Measurements from ENCODE around the gene HOXD1. TPM values are rescaled to one million over a fixed set of nuclear protein-coding genes. Genes with fewer than 3 reads are reported as not detected.

HOXD1 gene
- total RNA-seq (under 1 TPM in 4 of 9 donors, not detected in 5; 0.16 to 0.51 (median 0.24) TPM), polyA plus RNA-seq (under 1 TPM in 1 of 2 donors, not detected in 1; 0.08 TPM)
- long read RNA-seq, donor 1 = 0 reads
- long read RNA-seq, donor 2, partial matches to known transcripts = 0 of 1 reads
- long read RNA-seq, donor 2, other reads (novel, unspliced or antisense) = 0 of 1 reads
- long read RNA-seq, donor 3, partial matches to known transcripts = 0 of 2 reads
- long read RNA-seq, donor 3, other reads (novel, unspliced or antisense) = 0 of 2 reads

- Histone ChIP-seq H3K27ac (peak within 1 kb of the TSS in 4 of 12 donors; percentile 17 to 70 (median 28)), H3K4me1 (peaks cover 5 to 32% (median 22%) of the 10 kb centered on the region in 12 donors), H3K9me3 (no peaks in the 10 kb centered on the region), H3K36me3 (no peaks in the 10 kb centered on the region), H3K4me3 (peak within 1 kb of the TSS; percentile 35 to 73 (median 56)), H3K27me3 (peaks cover 45 to 100% (median 82%) of the 10 kb centered on the region in 9 donors)
- ATAC-seq (peak in 2 of 4 donors; percentile 60 to 82), DNase-seq (peak in 3 of 5 donors; percentile 39 to 70 (median 42))
- TF ChIP-seq CTCF (IDR thresholded peaks at IDR 0.05) (no peak), POLR2A (IDR thresholded peaks at IDR 0.05) (peak in 1 of 2 donors; percentile 23)
- intact Hi-C loops (cut with DNase I) = no loop called here
- WGBS, 4 donors = 1 to 2% (median 1%) methylated on average over 31 to 68 of the region's 68 CpGs
These were observed at the start of gene HOXD1 for GRCh38 chr2:176187899-176188773. TSS of gene HOXD1 (plus strand) at chr2:176188668. CDS start at chr2:176188802, 134 bp downstream.

GRCh38 chr2:176138923-176139660, 49.4 kb upstream of the HOXD1 start:
- H3K4me3 ChIP-seq = peak overlapping the region in 2 of 12 donors; percentile 21 to 68
- H3K27me3 ChIP-seq = peaks cover 41 to 98% (median 79%) of the 10 kb centered on the region in 9 donors
- intact Hi-C loops (cut with DNase I) = loop anchor here in 3 of 10 donors (2.0 to 10.0 kb wide), 3 partner anchors 416 to 678 kb away; no protein-coding TSS in a partner anchor
- H3K27ac ChIP-seq = peak overlapping the region in 6 of 12 donors; percentile 1 to 68 (median 51)
- DNase-seq = no peak
- H3K4me1 ChIP-seq = peaks cover 0 to 34% (median 14%) of the 10 kb centered on the region in 12 donors
- TF ChIP-seq CTCF (IDR thresholded peaks at IDR 0.05) (no peak), POLR2A (IDR thresholded peaks at IDR 0.05) (no peak)
- ATAC-seq = no peak
- H3K9me3 ChIP-seq = no peaks in the 10 kb centered on the region
- no peaks in the 10 kb centered on the region for H3K36me3 ChIP-seq
- WGBS, 4 donors = 17 to 29% (median 19%) methylated on average over 28 of the region's 28 CpGs

- Histone ChIP-seq H3K27me3 (peaks cover 39 to 97% (median 71%) of the 10 kb centered on the region in 9 donors), H3K27ac (peak overlapping the region in 7 of 12 donors; percentile 1 to 68 (median 48))
These were observed 48.6 kb upstream of the HOXD1 start for GRCh38 chr2:176139661-176140512.

More at GRCh38 chr2:176139661-176140512, 48.6 kb upstream of the HOXD1 start:
- intact Hi-C loops (cut with DNase I) = loop anchor here (1.0 to 10.0 kb wide), 14 partner anchors 37 to 677 kb away; no protein-coding TSS in a partner anchor
- DNase-seq (no peak), ATAC-seq (no peak)
- WGBS, 4 donors = 13 to 23% (median 19%) methylated on average over 41 of the region's 41 CpGs
- H3K4me1 ChIP-seq = peaks cover 0 to 34% (median 14%) of the 10 kb centered on the region in 12 donors
- TF ChIP-seq POLR2A (IDR thresholded peaks at IDR 0.05) (no peak), CTCF (IDR thresholded peaks at IDR 0.05) (no peak)
- peak overlapping the region in 11 of 12 donors; percentile 43 to 69 (median 53) for H3K4me3 ChIP-seq
- no peaks in the 10 kb centered on the region for H3K36me3 ChIP-seq
- no peaks in the 10 kb centered on the region for H3K9me3 ChIP-seq
